ENCODE data around the gene PLAGL2. TPM values are rescaled to one million over a fixed set of nuclear protein-coding genes. Genes with fewer than 3 reads are reported as not detected.

PLAGL2 gene
- total RNA-seq, 1 experiment from 2014 or later: 40.6 TPM

GRCh38 chr20:32233286-32233685 lies 25.7 kb upstream of the PLAGL2 start:
- DNase-seq (ENCODE audit: low read depth, low spot score) (no peak), ATAC-seq (no peak)
- Histone ChIP-seq H3K4me3 (ENCODE audit: low read depth in 2 of 2, low read length in 2 of 2) (no peak overlapping the region), H3K9me3 (ENCODE audit: control insufficient read depth, insufficient read depth, low read depth, low read length) (no peaks in the 10 kb centered on the region), H3K4me1 (ENCODE audit: control insufficient read depth, insufficient read depth, low read length) (no peaks in the 10 kb centered on the region), H3K27me3 (ENCODE audit: control insufficient read depth, insufficient read depth, low read length) (no peaks in the 10 kb centered on the region), H3K36me3 (ENCODE audit: control insufficient read depth, insufficient read depth, low read length) (peaks cover 29% of the 10 kb centered on the region), H3K27ac (ENCODE audit: low read length) (no peak overlapping the region)
- no peak for TF ChIP-seq CTCF (IDR thresholded peaks at IDR 0.05)
- TF ChIP-seq REST (IDR thresholded peaks at IDR 0.05; ENCODE audit: insufficient read depth in 1 of 2, low read depth in 2 of 2, low read length in 1 of 2): no peak
- no peak for TF ChIP-seq POLR2AphosphoS5 (IDR thresholded peaks at IDR 0.05; ENCODE audit: low read depth, low read length)
- no peak for TF ChIP-seq TCF7L2 (IDR thresholded peaks at IDR 0.05; ENCODE audit: low read depth, low read length)
- no peak for TF ChIP-seq SIN3A (IDR thresholded peaks at IDR 0.05; ENCODE audit: borderline replicate concordance, insufficient read depth, low read depth, low read length)
- ChIA-PET CTCF (interaction anchor here (0.6 kb wide), 2 partner anchors 10 to 115 kb away, joined by 3 to 4 read pairs; no protein-coding TSS in a partner anchor), POLR2A (interaction anchor here (0.7 kb wide), 1 partner anchor 140 kb away, joined by 3 read pairs; no protein-coding TSS in a partner anchor)
- in situ Hi-C loops (cut with HindIII; ENCODE audit: low pct_unique_long_range_greater_than_20kb, low sequenced_read_pairs): no loop called here
- no TSS peak for BruUV-seq (replicated peaks)
- intact Hi-C loops (cut with micrococcal nuclease; ENCODE audit: unreplicated experiment): no loop called here

- DNase-seq (ENCODE audit: low read depth, low spot score) (no peak), ATAC-seq (no peak)
- H3K27me3 ChIP-seq (ENCODE audit: control insufficient read depth, insufficient read depth, low read length): no peaks in the 10 kb centered on the region
- CTCF ChIA-PET: interaction anchor here (0.6 kb wide), 2 partner anchors 9 to 116 kb away, joined by 3 to 4 read pairs; no protein-coding TSS in a partner anchor
- POLR2A ChIA-PET: interaction anchor here (0.6 to 0.7 kb wide), 2 partner anchors 9 to 123 kb away, joined by 3 read pairs; no protein-coding TSS in a partner anchor
- in situ Hi-C loops (cut with HindIII; ENCODE audit: low pct_unique_long_range_greater_than_20kb, low sequenced_read_pairs) (no loop called here), intact Hi-C loops (cut with micrococcal nuclease; ENCODE audit: unreplicated experiment) (no loop called here)
- peaks cover 29% of the 10 kb centered on the region for H3K36me3 ChIP-seq (ENCODE audit: control insufficient read depth, insufficient read depth, low read length)
- TF ChIP-seq TCF7L2 (IDR thresholded peaks at IDR 0.05; ENCODE audit: low read depth, low read length) (no peak), POLR2AphosphoS5 (IDR thresholded peaks at IDR 0.05; ENCODE audit: low read depth, low read length) (no peak), CTCF (IDR thresholded peaks at IDR 0.05) (no peak), REST (IDR thresholded peaks at IDR 0.05; ENCODE audit: insufficient read depth in 1 of 2, low read depth in 2 of 2, low read length in 1 of 2) (no peak)
- no peaks in the 10 kb centered on the region for H3K9me3 ChIP-seq (ENCODE audit: control insufficient read depth, insufficient read depth, low read depth, low read length)
- no peaks in the 10 kb centered on the region for H3K4me1 ChIP-seq (ENCODE audit: control insufficient read depth, insufficient read depth, low read length)
- BruUV-seq (replicated peaks): no TSS peak
- no peak overlapping the region for H3K4me3 ChIP-seq (ENCODE audit: low read depth in 2 of 2, low read length in 2 of 2)
- no peak overlapping the region for H3K27ac ChIP-seq (ENCODE audit: low read length)
These were observed 24.9 kb upstream of the PLAGL2 start for GRCh38 chr20:32232326-32232886.

Measured in Panc1 (cell line).